ENCODE measurements around the gene EEF1B2.

Gene EEF1B2

GRCh38 chr2:206160125-206160806, 571 bp downstream of the EEF1B2 start:
- TF ChIP-seq, protein P1, sequence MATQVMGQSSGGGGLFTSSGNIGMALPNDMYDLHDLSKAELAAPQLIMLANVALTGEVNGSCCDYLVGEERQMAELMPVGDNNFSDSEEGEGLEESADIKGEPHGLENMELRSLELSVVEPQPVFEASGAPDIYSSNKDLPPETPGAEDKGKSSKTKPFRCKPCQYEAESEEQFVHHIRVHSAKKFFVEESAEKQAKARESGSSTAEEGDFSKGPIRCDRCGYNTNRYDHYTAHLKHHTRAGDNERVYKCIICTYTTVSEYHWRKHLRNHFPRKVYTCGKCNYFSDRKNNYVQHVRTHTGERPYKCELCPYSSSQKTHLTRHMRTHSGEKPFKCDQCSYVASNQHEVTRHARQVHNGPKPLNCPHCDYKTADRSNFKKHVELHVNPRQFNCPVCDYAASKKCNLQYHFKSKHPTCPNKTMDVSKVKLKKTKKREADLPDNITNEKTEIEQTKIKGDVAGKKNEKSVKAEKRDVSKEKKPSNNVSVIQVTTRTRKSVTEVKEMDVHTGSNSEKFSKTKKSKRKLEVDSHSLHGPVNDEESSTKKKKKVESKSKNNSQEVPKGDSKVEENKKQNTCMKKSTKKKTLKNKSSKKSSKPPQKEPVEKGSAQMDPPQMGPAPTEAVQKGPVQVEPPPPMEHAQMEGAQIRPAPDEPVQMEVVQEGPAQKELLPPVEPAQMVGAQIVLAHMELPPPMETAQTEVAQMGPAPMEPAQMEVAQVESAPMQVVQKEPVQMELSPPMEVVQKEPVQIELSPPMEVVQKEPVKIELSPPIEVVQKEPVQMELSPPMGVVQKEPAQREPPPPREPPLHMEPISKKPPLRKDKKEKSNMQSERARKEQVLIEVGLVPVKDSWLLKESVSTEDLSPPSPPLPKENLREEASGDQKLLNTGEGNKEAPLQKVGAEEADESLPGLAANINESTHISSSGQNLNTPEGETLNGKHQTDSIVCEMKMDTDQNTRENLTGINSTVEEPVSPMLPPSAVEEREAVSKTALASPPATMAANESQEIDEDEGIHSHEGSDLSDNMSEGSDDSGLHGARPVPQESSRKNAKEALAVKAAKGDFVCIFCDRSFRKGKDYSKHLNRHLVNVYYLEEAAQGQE (IDR thresholded peaks at IDR 0.05; ENCODE audit: insufficient read depth in 1 of 2, low read depth in 2 of 2, low read length in 2 of 2): no peak
- TF ChIP-seq FOXP2 (optimal IDR thresholded peaks at IDR 0.05; ENCODE audit: borderline replicate concordance, extremely low read depth, extremely low read length, insufficient read depth): no peak
- no peak for TF ChIP-seq POLR2AphosphoS5 (IDR thresholded peaks at IDR 0.05; ENCODE audit: low read depth, low read length)
- TF ChIP-seq TAF1 (IDR thresholded peaks at IDR 0.05; ENCODE audit: borderline replicate concordance, insufficient read depth, low read length): no peak
- no peak for TF ChIP-seq SIN3A (IDR thresholded peaks at IDR 0.05; ENCODE audit: borderline replicate concordance, insufficient read depth, low read length)

DNA sequence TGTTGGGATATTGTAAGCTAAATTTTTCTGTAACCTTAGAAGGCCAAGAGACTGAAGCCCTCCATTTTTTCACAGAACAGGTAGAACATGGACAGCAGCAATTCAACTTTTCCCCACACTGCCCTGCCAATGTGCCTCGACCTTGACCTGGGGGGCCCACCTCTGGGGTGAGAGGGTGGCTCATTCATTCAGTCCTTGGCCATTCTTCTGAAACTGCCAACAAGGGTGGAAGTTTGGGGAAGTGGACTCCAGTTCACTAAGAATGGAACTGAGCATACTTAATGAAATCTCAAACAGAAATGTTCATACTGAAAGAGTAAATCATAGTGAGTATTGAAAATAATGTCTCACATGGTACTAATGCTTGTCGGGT, 1.1 kb downstream of the EEF1B2 start:
- TF ChIP-seq TAF1 (IDR thresholded peaks at IDR 0.05; ENCODE audit: borderline replicate concordance, insufficient read depth, low read length): no peak
- no peak for TF ChIP-seq POLR2AphosphoS5 (IDR thresholded peaks at IDR 0.05; ENCODE audit: low read depth, low read length)
- TF ChIP-seq, protein P1 (IDR thresholded peaks at IDR 0.05; ENCODE audit: insufficient read depth in 1 of 2, low read depth in 2 of 2, low read length in 2 of 2): no peak
- no peak for TF ChIP-seq FOXP2 (optimal IDR thresholded peaks at IDR 0.05; ENCODE audit: borderline replicate concordance, extremely low read depth, extremely low read length, insufficient read depth)
- TF ChIP-seq SIN3A (IDR thresholded peaks at IDR 0.05; ENCODE audit: borderline replicate concordance, insufficient read depth, low read length): no peak

- TF ChIP-seq FOXP2 (optimal IDR thresholded peaks at IDR 0.05; ENCODE audit: borderline replicate concordance, extremely low read depth, extremely low read length, insufficient read depth) (no peak), SIN3A (IDR thresholded peaks at IDR 0.05; ENCODE audit: borderline replicate concordance, insufficient read depth, low read length) (no peak), TAF1 (IDR thresholded peaks at IDR 0.05; ENCODE audit: borderline replicate concordance, insufficient read depth, low read length) (no peak), POLR2AphosphoS5 (IDR thresholded peaks at IDR 0.05; ENCODE audit: low read depth, low read length) (no peak)
- TF ChIP-seq, protein P1 (IDR thresholded peaks at IDR 0.05; ENCODE audit: insufficient read depth in 1 of 2, low read depth in 2 of 2, low read length in 2 of 2): no peak
Observed at GRCh38 chr2:206163251-206163880, 3.7 kb downstream of the EEF1B2 start.

GRCh38 chr2:206164261-206164862, 4.7 kb downstream of the EEF1B2 start:
- no peak for TF ChIP-seq SIN3A (IDR thresholded peaks at IDR 0.05; ENCODE audit: borderline replicate concordance, insufficient read depth, low read length)
- TF ChIP-seq, protein P1 (IDR thresholded peaks at IDR 0.05; ENCODE audit: insufficient read depth in 1 of 2, low read depth in 2 of 2, low read length in 2 of 2): no peak
- TF ChIP-seq TAF1 (IDR thresholded peaks at IDR 0.05; ENCODE audit: borderline replicate concordance, insufficient read depth, low read length): no peak
- no peak for TF ChIP-seq FOXP2 (optimal IDR thresholded peaks at IDR 0.05; ENCODE audit: borderline replicate concordance, extremely low read depth, extremely low read length, insufficient read depth)
- TF ChIP-seq POLR2AphosphoS5 (IDR thresholded peaks at IDR 0.05; ENCODE audit: low read depth, low read length): no peak
